ENCODE results near the gene PSMD12. TPM values are rescaled to one million over a fixed set of nuclear protein-coding genes. Genes with fewer than 3 reads are reported as not detected.
"Not testable (repeated sequence)": the region's sequence is repeated elsewhere in the genome, so short reads cannot be mapped to it uniquely, and the experiment has no call there.

The PSMD12 gene
- total and polyA plus RNA-seq, 8 donors, result 4.9 to 44.6 (median 17.4) TPM

DNA sequence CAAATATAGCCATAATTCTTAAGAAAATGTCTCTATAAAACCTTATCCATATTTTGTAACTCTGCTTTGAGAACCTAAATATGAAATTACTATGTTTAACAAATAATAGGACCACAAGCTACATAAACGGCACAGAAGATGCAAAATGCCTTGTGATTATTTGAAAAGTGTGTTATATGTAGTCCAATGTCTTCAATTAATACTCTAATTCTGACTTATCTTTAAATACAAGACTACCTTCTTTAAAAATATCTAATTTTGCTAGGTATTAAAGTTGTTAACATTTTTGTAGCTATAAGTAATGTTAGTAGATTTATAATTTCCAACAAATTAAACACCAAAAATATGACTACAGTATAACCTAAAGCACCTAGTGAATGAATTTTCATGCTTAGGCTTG is 17.0 kb downstream of the PSMD12 start:
- 90 to 100% (median 93%) methylated on average over 1 of the region's 1 CpG for WGBS, 5 donors
- DNase-seq, result no peak
- no peaks in the 10 kb centered on the region for H3K27me3 ChIP-seq
- intact Hi-C loops (cut with DNase I; ENCODE audit: low total_unique reads), result no loop called here
- H3K9me3 ChIP-seq, result no peaks in the 10 kb centered on the region
- peaks cover 48 to 100% (median 99%) of the 10 kb centered on the region in 4 donors for H3K36me3 ChIP-seq
- TF ChIP-seq POLR2A (IDR thresholded peaks at IDR 0.05), result no peak
- TF ChIP-seq EP300 (IDR thresholded peaks at IDR 0.05), result no peak
- no peak for TF ChIP-seq POLR2AphosphoS5 (IDR thresholded peaks at IDR 0.05)
- TF ChIP-seq, protein P1, sequence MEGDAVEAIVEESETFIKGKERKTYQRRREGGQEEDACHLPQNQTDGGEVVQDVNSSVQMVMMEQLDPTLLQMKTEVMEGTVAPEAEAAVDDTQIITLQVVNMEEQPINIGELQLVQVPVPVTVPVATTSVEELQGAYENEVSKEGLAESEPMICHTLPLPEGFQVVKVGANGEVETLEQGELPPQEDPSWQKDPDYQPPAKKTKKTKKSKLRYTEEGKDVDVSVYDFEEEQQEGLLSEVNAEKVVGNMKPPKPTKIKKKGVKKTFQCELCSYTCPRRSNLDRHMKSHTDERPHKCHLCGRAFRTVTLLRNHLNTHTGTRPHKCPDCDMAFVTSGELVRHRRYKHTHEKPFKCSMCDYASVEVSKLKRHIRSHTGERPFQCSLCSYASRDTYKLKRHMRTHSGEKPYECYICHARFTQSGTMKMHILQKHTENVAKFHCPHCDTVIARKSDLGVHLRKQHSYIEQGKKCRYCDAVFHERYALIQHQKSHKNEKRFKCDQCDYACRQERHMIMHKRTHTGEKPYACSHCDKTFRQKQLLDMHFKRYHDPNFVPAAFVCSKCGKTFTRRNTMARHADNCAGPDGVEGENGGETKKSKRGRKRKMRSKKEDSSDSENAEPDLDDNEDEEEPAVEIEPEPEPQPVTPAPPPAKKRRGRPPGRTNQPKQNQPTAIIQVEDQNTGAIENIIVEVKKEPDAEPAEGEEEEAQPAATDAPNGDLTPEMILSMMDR (IDR thresholded peaks at IDR 0.05), result no peak
- H3K4me1 ChIP-seq, result peaks cover 0 to 4% (median 0%) of the 10 kb centered on the region in 4 donors
- no peak overlapping the region for H3K4me3 ChIP-seq
- no peak overlapping the region for H3K27ac ChIP-seq

DNA sequence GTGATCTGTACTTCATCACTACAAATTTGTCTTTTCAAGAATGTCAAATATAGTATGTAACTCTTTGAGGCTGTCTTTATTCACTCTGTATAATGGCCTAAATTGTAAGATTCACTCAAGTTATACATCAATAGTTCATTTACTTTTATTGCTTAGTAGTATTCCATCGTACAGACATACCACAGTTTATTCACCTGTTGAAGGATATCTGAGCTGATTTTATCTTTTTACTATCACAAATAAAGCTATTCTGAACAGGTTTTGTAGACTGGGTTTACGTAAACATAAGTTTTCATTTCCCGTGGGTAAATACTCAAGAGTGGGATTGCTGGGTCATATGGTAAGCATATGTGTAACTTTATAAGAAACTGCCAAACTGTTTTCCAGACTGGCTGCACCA is 18.6 kb downstream of the PSMD12 start:
- TF ChIP-seq, protein P1 (IDR thresholded peaks at IDR 0.05), result no peak
- TF ChIP-seq EP300 (IDR thresholded peaks at IDR 0.05), result no peak
- TF ChIP-seq POLR2AphosphoS5 (IDR thresholded peaks at IDR 0.05), result no peak
- TF ChIP-seq POLR2A (IDR thresholded peaks at IDR 0.05), result no peak
- intact Hi-C loops (cut with DNase I; ENCODE audit: low total_unique reads), result no loop called here
- Histone ChIP-seq H3K36me3 (peaks cover 64 to 100% (median 99%) of the 10 kb centered on the region in 4 donors), H3K4me3 (no peak overlapping the region), H3K27me3 (no peaks in the 10 kb centered on the region), H3K9me3 (no peaks in the 10 kb centered on the region), H3K4me1 (no peaks in the 10 kb centered on the region), H3K27ac (no peak overlapping the region)
- DNase-seq, result no peak
- 94 to 97% (median 97%) methylated on average over 3 of the region's 3 CpGs for WGBS, 5 donors

DNA sequence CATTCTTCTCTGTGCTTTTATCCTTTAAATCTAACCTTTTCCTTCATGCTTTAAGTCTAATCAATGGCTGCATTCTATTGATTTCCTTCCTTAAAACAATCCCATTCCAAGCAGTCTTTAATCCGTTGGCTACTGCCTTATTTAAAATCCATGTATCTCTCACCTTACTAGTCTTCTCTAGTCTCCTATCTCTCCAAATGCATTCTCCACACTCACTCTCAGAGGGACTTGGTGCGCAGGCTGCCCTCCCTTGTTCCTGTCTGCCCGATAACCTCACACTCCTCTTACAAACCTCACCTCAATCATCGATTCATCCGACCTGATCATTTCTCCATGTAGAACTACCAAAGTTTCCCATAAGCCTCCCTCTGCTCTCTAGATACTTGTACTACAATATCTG is 23.1 kb downstream of the PSMD12 start:
- 91 to 96% (median 94%) methylated on average over 5 of the region's 5 CpGs for WGBS, 5 donors

DNA sequence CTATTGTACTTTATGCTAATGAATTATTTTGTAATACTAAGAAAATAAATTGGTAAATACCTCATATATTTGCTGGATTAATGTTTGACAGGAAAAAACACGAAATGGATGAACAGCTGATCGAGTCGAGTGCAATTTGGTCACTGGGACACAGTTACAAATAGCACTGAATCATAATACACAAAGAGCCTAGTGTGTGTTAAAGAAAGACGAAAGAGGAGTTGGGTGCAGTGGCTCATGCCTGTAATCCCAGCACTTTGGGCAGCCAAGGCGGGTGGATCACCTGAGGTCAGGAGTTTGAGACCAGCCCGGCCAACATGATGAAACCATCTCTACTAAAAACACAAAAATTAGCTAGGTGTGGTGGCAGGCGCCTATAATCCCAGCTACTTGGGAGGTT is 28.0 kb downstream of the PSMD12 start:
- H3K36me3 ChIP-seq, result peaks cover 22 to 60% (median 49%) of the 10 kb centered on the region in 4 donors

More for the DNA sequence above, 23.1 kb downstream of the PSMD12 start:
- no peak for DNase-seq
- intact Hi-C loops (cut with DNase I; ENCODE audit: low total_unique reads), result no loop called here
- TF ChIP-seq POLR2AphosphoS5 (IDR thresholded peaks at IDR 0.05) (no peak), EP300 (IDR thresholded peaks at IDR 0.05) (no peak), POLR2A (IDR thresholded peaks at IDR 0.05) (no peak)
- TF ChIP-seq, protein P1 (IDR thresholded peaks at IDR 0.05), result no peak
- Histone ChIP-seq H3K4me1 (no peaks in the 10 kb centered on the region), H3K4me3 (no peak overlapping the region), H3K9me3 (no peaks in the 10 kb centered on the region), H3K27ac (no peak overlapping the region), H3K27me3 (no peaks in the 10 kb centered on the region), H3K36me3 (peaks cover 70 to 99% (median 97%) of the 10 kb centered on the region in 4 donors)

DNA sequence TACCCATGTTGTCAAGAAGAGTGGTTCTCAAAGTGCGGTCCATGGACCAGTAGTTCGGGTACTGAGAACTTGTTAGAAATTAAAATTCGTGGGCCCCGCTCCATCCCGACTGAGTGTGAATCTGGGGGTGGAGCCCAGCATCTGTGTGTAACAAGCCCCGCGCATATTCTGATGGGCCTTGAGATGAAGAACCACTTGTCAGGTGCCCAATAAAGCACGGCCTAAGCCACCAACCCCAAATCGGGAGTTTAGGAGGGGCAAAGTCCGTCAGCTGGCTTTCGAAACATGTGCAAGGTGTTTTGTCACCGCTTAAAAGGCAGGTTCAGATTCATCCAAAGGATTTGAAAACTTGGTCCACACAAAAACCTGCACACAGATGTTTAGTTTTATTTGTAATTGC is 29.5 kb downstream of the PSMD12 start:
- no peaks in the 10 kb centered on the region for H3K4me1 ChIP-seq
- H3K36me3 ChIP-seq, result peaks cover 11 to 45% (median 34%) of the 10 kb centered on the region in 4 donors
- H3K9me3 ChIP-seq, result no peaks in the 10 kb centered on the region
- WGBS, 5 donors, result 87 to 95% (median 93%) methylated on average over 11 to 12 of the region's 12 CpGs
- no peak for DNase-seq
- no peaks in the 10 kb centered on the region for H3K27me3 ChIP-seq
- TF ChIP-seq, protein P1 (IDR thresholded peaks at IDR 0.05), result no peak
- TF ChIP-seq EP300 (IDR thresholded peaks at IDR 0.05) (no peak), POLR2AphosphoS5 (IDR thresholded peaks at IDR 0.05) (no peak), POLR2A (IDR thresholded peaks at IDR 0.05) (no peak)
- intact Hi-C loops (cut with DNase I; ENCODE audit: low total_unique reads), result no loop called here
- no peak overlapping the region for H3K27ac ChIP-seq
- no peak overlapping the region for H3K4me3 ChIP-seq

More for the DNA sequence above, 28.0 kb downstream of the PSMD12 start:
- H3K9me3 ChIP-seq; H3K27ac ChIP-seq; DNase-seq; H3K27me3 ChIP-seq; H3K4me1 ChIP-seq; intact Hi-C loops (cut with DNase I; ENCODE audit: low total_unique reads); H3K4me3 ChIP-seq: not testable (repeated sequence)
- WGBS, 5 donors, result 88 to 92% (median 90%) methylated on average over 7 of the region's 7 CpGs

Data from stomach (tissue), 9 donors.